Prostate gland (tissue), 2 donors: ENCODE results near the gene EIF3D.

ENCODE experiments used
- POLR2AphosphoS5 ChIP-seq: sonication (generic); formaldehyde crosslinking; IDR thresholded peaks from one replicate; pipeline ENCODE4 v1.6.1; 2017; ENCODE audit warnings: antibody characterized with exemption
- TF ChIP-seq, protein P1 (sequence below), 4 experiments: fragments of 200-600 bp in 2 of 4; fragments of 450-650 bp in 2 of 4; sonication (generic) in 2 of 4; IDR thresholded peaks; 1 replicate in 3 of 4; 2 replicates in 1 of 4; pipeline ENCODE4 v1.5.1; 2016 to 2019; ENCODE audit warnings: antibody characterized with exemption in 4 of 4, mild to moderate bottlenecking in 2 of 4, moderate library complexity in 2 of 4

DNA sequence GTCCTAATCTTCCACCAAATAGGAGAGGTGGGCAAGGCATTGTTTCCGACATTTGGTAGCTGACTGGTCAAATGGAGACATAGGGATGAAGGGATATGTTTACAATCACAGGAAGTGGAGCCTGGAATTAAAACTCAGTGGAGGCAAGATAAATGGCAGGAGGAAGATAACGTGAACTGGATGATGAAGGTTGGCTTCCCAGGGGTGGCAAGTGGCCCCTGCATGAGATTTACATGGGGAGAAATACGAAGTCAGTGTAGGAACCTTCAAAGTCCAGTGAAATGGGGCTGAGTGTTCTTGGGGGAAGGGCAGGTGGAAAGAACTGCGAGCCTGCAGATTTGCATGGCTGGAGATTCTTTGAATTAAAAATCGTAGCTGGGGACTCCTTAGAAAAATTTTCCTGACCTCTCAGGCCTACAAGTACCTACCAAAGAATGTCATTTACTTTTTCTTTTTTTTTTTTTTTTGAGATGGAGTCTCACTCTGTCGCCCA lies 21.4 kb downstream of the EIF3D start:
- TF ChIP-seq, protein P1, sequence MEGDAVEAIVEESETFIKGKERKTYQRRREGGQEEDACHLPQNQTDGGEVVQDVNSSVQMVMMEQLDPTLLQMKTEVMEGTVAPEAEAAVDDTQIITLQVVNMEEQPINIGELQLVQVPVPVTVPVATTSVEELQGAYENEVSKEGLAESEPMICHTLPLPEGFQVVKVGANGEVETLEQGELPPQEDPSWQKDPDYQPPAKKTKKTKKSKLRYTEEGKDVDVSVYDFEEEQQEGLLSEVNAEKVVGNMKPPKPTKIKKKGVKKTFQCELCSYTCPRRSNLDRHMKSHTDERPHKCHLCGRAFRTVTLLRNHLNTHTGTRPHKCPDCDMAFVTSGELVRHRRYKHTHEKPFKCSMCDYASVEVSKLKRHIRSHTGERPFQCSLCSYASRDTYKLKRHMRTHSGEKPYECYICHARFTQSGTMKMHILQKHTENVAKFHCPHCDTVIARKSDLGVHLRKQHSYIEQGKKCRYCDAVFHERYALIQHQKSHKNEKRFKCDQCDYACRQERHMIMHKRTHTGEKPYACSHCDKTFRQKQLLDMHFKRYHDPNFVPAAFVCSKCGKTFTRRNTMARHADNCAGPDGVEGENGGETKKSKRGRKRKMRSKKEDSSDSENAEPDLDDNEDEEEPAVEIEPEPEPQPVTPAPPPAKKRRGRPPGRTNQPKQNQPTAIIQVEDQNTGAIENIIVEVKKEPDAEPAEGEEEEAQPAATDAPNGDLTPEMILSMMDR (IDR thresholded peaks at IDR 0.05) = no peak
- TF ChIP-seq POLR2AphosphoS5 = no peak
